ENCODE data around the gene EPB41L3. TPM values are rescaled to one million over a fixed set of nuclear protein-coding genes. Genes with fewer than 3 reads are reported as not detected.

EPB41L3 gene
- polyA plus RNA-seq, 1 experiment = 45.0 TPM

- no peak overlapping the region for H3K4me3 ChIP-seq (ENCODE audit: low read depth, low read length)
- TF ChIP-seq CTCF (IDR thresholded peaks at IDR 0.05; ENCODE audit: low read depth, low read length) = no peak
- POLR2A ChIA-PET = no interaction called here
- DNase-seq (ENCODE audit: low read depth, low spot score) = no peak
- CTCF ChIA-PET = interaction anchor here (1.4 kb wide), 1 partner anchor 96 kb away, joined by 4 read pairs; no protein-coding TSS in a partner anchor
- no peaks in the 10 kb centered on the region for H3K27me3 ChIP-seq (ENCODE audit: control insufficient read depth, insufficient read depth, low read length)
- no peak overlapping the region for H3K27ac ChIP-seq (ENCODE audit: low read depth, low read length)
- no peaks in the 10 kb centered on the region for H3K9me3 ChIP-seq (ENCODE audit: control insufficient read depth, insufficient read depth, low read length)
Measured at GRCh38 chr18:5451150-5451549, 92.6 kb downstream of the EPB41L3 start.

DNA sequence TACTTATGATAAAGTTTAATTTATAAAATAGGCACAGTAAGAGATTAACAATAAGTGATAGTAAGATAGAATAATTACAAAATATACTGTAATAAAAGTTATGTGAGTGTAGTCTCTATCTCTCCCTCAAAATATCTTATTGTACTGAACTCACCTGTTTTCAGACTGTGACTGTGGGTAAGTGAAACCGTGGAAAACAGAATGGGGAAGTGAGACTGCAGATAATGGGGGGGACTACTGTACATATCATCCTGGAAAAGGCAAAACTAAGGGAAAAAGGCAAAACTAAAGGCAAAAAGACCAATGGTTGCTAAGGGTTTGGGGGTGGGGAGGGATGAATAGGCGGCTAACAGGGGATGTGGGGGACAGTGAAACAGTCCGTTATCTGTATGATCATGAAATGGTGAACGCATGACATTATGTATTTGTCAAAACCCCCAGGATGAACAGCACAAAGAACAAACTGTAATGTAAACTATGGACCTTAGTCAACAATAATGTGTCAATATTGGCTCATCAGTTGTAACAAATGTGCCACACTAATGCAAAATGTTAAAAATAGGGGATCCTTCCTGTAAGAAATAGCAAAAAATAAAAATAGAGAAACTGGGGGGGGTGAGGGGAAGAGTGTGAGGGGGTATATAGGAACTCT is 93.8 kb downstream of the EPB41L3 start:
- POLR2A ChIA-PET = no interaction called here

DNA sequence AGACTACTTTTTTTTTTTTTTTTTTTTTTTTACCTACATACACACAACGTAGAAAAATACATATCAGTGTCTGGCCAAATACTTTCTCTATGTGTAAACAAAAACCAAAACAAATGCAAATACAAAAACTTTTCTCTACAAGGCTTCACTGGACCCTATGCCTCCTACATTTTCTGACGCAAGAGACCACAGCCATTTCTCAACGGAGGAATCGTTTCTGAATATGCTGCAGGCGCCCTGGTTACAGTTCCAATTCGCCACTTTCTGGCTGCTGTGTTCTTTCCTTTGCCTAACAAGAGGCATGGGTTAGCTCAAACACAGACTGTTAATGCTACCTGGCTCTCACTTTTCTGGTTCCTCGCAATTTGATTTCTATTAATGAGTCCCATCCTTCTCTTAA is 96.4 kb downstream of the EPB41L3 start:
- DNase-seq (ENCODE audit: low read depth, low spot score) = no peak
- ChIA-PET POLR2A (no interaction called here), CTCF (no interaction called here)
- Histone ChIP-seq H3K4me3 (ENCODE audit: low read depth, low read length) (no peak overlapping the region), H3K27me3 (ENCODE audit: control insufficient read depth, insufficient read depth, low read length) (no peaks in the 10 kb centered on the region), H3K9me3 (ENCODE audit: control insufficient read depth, insufficient read depth, low read length) (no peaks in the 10 kb centered on the region), H3K27ac (ENCODE audit: low read depth, low read length) (no peak overlapping the region)
- TF ChIP-seq CTCF (IDR thresholded peaks at IDR 0.05; ENCODE audit: low read depth, low read length) = no peak

More for the DNA sequence above, 93.8 kb downstream of the EPB41L3 start:
- no peak overlapping the region for H3K27ac ChIP-seq (ENCODE audit: low read depth, low read length)
- H3K9me3 ChIP-seq (ENCODE audit: control insufficient read depth, insufficient read depth, low read length) = no peaks in the 10 kb centered on the region
- no peaks in the 10 kb centered on the region for H3K27me3 ChIP-seq (ENCODE audit: control insufficient read depth, insufficient read depth, low read length)
- DNase-seq (ENCODE audit: low read depth, low spot score) = no peak
- no peak overlapping the region for H3K4me3 ChIP-seq (ENCODE audit: low read depth, low read length)
- no peak for TF ChIP-seq CTCF (IDR thresholded peaks at IDR 0.05; ENCODE audit: low read depth, low read length)
- CTCF ChIA-PET = no interaction called here

GRCh38 chr18:5444847-5445246 is 99.0 kb downstream of the EPB41L3 start:
- Histone ChIP-seq H3K9me3 (ENCODE audit: control insufficient read depth, insufficient read depth, low read length) (no peaks in the 10 kb centered on the region), H3K27me3 (ENCODE audit: control insufficient read depth, insufficient read depth, low read length) (no peaks in the 10 kb centered on the region), H3K4me3 (ENCODE audit: low read depth, low read length) (no peak overlapping the region), H3K27ac (ENCODE audit: low read depth, low read length) (no peak overlapping the region)
- TF ChIP-seq CTCF (IDR thresholded peaks at IDR 0.05; ENCODE audit: low read depth, low read length) = no peak
- no peak for DNase-seq (ENCODE audit: low read depth, low spot score)
- POLR2A ChIA-PET = no interaction called here
- CTCF ChIA-PET = no interaction called here

GRCh38 chr18:5444269-5444668 is 99.5 kb downstream of the EPB41L3 start:
- no peak for DNase-seq (ENCODE audit: low read depth, low spot score)
- POLR2A ChIA-PET = no interaction called here
- H3K27me3 ChIP-seq (ENCODE audit: control insufficient read depth, insufficient read depth, low read length) = no peaks in the 10 kb centered on the region
- no peak overlapping the region for H3K27ac ChIP-seq (ENCODE audit: low read depth, low read length)
- TF ChIP-seq CTCF (IDR thresholded peaks at IDR 0.05; ENCODE audit: low read depth, low read length) = no peak
- no peaks in the 10 kb centered on the region for H3K9me3 ChIP-seq (ENCODE audit: control insufficient read depth, insufficient read depth, low read length)
- CTCF ChIA-PET = interaction anchor here (1.9 kb wide), 1 partner anchor 102 kb away, joined by 12 read pairs; no protein-coding TSS in a partner anchor
- H3K4me3 ChIP-seq (ENCODE audit: low read depth, low read length) = no peak overlapping the region

Measured in AG04450 (cell line).